A673 (cell line): Measurements from ENCODE around the gene SNED1.

Experiments
- CTCF ChIP-seq: fragments of 300-800, 200-600 bp; sonication (generic); conservative IDR thresholded peaks from 2 replicates; pipeline ENCODE4 v1.5.1; 2017; ENCODE audit warnings: low read depth, mild to moderate bottlenecking, antibody characterized with exemption, low read length, moderate library complexity, mixed read lengths
- EZH2 ChIP-seq: fragments of 200-600 bp; sonication (generic); IDR thresholded peaks from 2 replicates; pipeline ENCODE4 v1.6.1; 2017; ENCODE audit warnings: borderline replicate concordance, low read depth, mild to moderate bottlenecking, mixed read lengths, antibody characterized with exemption, low read length; ENCODE audit not compliant: poor library complexity, severe bottlenecking

GRCh38 chr2:241141214-241141770 is 142.9 kb downstream of the SNED1 start:
- TF ChIP-seq CTCF (no peak), EZH2 (no peak)
